GM13977 (cell line): ENCODE results near the gene USP53.
A peak's percentile ranks its signal among the peaks of the same experiment; 100 is the strongest.
"Not testable (repeated sequence)": the region's sequence is repeated elsewhere in the genome, so short reads cannot be mapped to it uniquely, and the experiment has no call there.

Experiments
- DNase-seq: peaks from one replicate; pipeline ENCODE4 v3.0.0; 2012; ENCODE audit warnings: low spot score
- in situ Hi-C: fragments of 300-500 bp; cut with MboI; formaldehyde crosslinking; loops from one replicate; pipeline ENCODE4 v1.12.0; 2022; ENCODE audit warnings: low sequenced_read_pairs, low pct_unique_long_range_greater_than_20kb, mixed read lengths, inconsistent platforms; ENCODE audit not compliant: unreplicated experiment
- TF ChIP-seq, protein P1 (sequence below): IDR thresholded peaks from 2 replicates; pipeline ENCODE4 v1.5.1; 2012; ENCODE audit warnings: mild to moderate bottlenecking, control low read depth; ENCODE audit not compliant: insufficient read depth; ENCODE audit errors: extremely low read depth, missing control alignments

USP53 gene

DNA sequence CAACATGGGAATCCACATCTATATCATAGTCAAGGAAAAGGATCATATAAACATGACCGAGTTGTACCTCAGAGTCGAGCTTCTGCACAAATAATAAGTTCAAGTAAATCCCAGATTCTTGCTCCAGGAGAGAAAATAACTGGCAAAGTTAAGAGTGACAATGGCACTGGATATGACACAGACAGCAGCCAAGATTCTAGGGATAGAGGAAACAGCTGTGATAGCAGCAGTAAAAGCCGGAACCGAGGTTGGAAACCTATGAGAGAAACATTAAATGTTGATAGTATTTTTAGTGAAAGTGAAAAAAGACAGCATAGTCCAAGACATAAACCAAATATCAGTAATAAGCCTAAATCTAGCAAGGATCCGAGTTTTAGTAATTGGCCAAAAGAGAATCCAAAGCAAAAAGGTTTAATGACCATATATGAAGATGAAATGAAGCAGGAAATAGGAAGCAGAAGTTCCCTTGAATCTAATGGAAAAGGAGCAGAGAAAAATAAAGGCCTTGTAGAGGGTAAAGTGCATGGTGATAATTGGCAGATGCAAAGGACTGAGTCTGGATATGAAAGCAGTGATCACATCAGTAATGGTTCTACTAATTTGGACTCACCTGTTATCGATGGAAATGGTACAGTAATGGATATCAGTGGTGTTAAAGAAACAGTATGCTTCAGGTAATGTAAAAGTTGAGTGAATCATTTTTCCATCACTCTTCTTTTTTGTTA lies 59.0 kb downstream of the USP53 start:
- TF ChIP-seq, protein P1, sequence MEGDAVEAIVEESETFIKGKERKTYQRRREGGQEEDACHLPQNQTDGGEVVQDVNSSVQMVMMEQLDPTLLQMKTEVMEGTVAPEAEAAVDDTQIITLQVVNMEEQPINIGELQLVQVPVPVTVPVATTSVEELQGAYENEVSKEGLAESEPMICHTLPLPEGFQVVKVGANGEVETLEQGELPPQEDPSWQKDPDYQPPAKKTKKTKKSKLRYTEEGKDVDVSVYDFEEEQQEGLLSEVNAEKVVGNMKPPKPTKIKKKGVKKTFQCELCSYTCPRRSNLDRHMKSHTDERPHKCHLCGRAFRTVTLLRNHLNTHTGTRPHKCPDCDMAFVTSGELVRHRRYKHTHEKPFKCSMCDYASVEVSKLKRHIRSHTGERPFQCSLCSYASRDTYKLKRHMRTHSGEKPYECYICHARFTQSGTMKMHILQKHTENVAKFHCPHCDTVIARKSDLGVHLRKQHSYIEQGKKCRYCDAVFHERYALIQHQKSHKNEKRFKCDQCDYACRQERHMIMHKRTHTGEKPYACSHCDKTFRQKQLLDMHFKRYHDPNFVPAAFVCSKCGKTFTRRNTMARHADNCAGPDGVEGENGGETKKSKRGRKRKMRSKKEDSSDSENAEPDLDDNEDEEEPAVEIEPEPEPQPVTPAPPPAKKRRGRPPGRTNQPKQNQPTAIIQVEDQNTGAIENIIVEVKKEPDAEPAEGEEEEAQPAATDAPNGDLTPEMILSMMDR = no peak
- DNase-seq = no peak
- in situ Hi-C loops = no loop called here

DNA sequence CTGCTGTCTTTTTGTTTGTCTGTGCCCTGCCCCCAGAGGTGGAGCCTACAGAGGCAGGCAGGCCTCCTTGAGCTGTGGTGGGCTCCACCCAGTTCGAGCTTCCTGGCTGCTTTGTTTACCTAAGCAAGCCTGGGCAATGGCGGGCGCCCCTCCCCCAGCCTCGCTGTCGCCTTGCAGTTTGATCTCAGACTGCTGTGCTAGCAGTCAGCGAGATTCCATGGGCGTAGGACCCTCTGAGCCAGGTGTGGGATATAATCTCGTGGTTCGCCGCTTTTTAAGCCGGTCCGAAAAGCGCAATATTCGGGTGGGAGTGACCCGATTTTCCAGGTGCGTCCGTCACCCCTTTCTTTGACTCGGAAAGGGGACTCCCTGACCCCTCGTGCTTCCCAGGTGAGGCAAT lies 67.0 kb downstream of the USP53 start:
- in situ Hi-C loops, DNase-seq: not testable (repeated sequence)

DNA sequence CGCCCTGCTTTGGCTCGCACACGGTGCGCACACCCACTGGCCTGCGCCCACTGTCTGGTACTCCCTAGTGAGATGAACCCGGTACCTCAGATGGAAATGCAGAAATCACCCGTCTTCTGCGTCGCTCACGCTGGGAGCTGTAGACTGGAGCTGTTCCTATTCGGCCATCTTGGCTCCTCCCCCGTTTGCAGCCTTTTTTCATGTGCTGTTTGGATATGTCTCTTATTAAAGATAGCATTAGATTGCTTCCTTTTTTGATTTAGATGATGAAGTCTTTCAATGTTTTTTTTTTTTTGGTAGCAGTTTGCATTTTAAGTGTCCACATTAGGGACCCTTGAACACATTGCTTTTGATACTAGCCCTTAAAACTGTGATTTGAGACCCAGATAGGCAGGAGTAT lies 67.4 kb downstream of the USP53 start:
- not testable (repeated sequence) for DNase-seq
- in situ Hi-C loops = loop anchor here (10.0 kb wide), 1 partner anchor 235 kb away; no protein-coding TSS in a partner anchor

DNA sequence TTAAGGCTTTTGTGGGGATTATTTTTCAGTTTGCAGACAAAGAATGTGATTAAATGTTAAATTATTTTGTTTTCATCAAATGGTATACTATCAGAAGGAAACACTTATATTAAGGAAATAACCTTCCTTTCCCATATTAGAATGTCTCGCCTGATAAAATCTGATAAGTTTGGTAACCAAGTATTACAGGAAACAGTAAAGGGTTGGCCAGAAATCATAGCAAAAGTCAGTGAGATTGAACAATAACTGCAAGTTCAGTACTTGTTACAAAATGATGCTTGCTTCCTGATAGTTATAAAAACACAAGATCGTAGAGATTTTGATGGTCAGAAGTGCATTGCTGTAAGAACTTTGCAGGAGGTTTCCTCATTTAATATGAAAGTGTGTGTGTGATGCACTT lies 68.9 kb downstream of the USP53 start:
- TF ChIP-seq, protein P1 = no peak
- DNase-seq = no peak
- in situ Hi-C loops = loop anchor here (10.0 kb wide), 1 partner anchor 237 kb away; no protein-coding TSS in a partner anchor

DNA sequence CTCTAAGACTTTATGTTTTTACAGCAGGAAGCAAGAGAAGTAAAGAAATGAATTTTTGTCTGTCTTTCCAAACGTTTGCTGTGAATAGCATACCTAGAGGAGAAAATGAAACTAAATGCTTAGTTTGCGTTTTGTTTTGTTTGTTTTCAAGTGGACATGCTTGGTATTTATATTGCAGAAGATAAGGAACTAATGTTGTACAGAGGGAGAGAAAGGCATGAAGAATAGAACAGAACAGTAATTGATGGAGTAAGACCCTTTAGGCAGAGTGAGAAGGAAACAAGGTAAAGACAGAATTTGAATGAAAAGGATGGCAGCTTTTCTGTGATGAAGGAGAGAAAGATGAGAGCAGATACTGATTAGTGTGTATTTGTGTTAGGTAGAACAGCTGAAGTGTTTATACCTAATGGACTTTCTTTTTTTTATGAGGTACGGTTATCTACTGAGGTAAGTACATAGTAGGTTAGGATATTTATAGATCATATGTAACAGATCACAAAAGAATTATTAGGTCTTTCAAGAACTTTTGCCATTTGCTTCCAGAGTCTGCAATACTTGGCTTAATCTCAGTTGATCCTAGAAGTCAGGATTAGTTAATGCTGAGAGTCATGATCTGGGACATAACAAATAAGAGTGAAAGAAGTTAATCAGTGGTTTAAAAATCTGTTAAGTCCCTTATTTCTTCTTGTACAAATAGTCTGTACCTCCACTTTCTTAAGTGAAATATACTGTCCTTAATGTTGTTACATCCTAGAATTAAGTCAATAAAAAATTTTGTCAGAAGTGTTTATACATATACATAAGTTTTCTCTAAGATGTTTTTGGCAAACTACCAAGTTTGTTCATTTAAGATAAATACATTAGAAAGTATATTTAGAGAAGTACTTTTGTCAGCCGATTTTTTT lies 72.6 kb downstream of the USP53 start:
- in situ Hi-C loops = loop anchor here (10.0 kb wide), 1 partner anchor 240 kb away; no protein-coding TSS in a partner anchor
- DNase-seq = no peak

DNA sequence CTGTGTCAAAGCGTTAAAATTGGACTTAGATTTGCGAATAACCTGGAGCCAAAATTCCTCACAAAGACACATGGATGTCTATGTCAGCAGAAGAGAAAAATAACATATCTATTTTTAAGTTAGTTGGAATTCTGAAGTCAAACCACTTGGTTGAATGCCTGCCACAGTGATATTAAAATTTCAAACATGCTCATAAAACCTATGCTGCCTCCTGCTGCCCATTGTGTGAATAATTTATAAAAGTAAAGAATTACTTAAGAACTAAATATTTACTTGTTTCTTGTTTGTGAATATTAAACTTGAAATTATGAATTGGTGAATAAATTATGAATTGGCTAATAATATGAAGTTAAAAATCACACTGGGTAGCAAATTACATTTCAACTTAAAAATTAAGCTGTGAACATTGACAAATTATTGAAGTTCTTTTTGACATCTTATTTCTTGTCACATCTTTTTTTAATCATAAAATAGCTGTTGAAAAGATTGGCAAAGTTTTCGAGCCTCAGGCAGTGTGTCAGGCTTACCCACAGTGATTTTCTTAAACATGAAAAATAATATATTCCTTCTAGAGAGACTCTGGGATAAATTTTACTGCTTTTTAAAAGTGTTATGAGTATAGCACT lies 74.0 kb downstream of the USP53 start:
- DNase-seq = no peak
- TF ChIP-seq, protein P1 = peak; percentile 60
- in situ Hi-C loops = loop anchor here (10.0 kb wide), 1 partner anchor 242 kb away; no protein-coding TSS in a partner anchor

More for the DNA sequence above, 72.6 kb downstream of the USP53 start:
- TF ChIP-seq, protein P1 = no peak

- in situ Hi-C loops = loop anchor here (10.0 kb wide), 1 partner anchor 245 kb away; no protein-coding TSS in a partner anchor
- TF ChIP-seq, protein P1 = no peak
- DNase-seq = no peak
Observed at GRCh38 chr4:119289313-119289712, 76.8 kb downstream of the USP53 start.
